ENCODE results near the gene NTN1. TPM values are rescaled to one million over a fixed set of nuclear protein-coding genes. Genes with fewer than 3 reads are reported as not detected.

NTN1 gene
- total RNA-seq, 2 experiments from 2014 or later = not detected

DNA sequence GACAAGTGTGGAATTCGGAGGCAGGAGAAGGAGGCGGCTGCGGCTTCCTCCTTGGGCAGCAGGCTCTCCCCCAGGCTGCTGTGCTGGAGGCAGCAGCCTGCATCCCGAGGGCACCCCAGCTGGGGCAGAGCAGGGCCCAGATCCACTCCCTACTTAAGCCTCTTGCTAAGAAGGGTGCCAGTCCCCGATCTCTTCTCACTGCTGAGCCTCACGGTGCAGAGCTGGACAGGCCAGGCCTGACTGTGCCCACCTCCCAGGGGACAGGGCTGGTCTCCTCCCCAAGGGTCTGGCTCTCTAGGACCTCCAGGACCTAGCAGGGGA is 210.8 kb downstream of the NTN1 start:
- POLR2A ChIA-PET = no interaction called here

GRCh38 chr17:9232591-9233270 is 211.4 kb downstream of the NTN1 start:
- Histone ChIP-seq H3K4me1 (ENCODE audit: insufficient read depth, low read length, poor library complexity, severe bottlenecking) (no peaks in the 10 kb centered on the region), H3K4me2 (ENCODE audit: low read length) (no peak overlapping the region), H3K79me2 (ENCODE audit: insufficient read depth, low read depth, low read length) (no peaks in the 10 kb centered on the region), H3K9me2 (ENCODE audit: insufficient read depth, low read length) (no peaks in the 10 kb centered on the region), H2AFZ (ENCODE audit: low read length) (no peak overlapping the region), H3K9me3 (ENCODE audit: low read length) (no peaks in the 10 kb centered on the region), H4K20me1 (ENCODE audit: insufficient read depth, low read length) (no peaks in the 10 kb centered on the region), H3K27ac (ENCODE audit: low read depth, low read length, poor library complexity, severe bottlenecking) (no peak overlapping the region), H3K4me3 (ENCODE audit: low read depth, low read length, poor library complexity, severe bottlenecking) (no peak overlapping the region), H3K36me3 (ENCODE audit: insufficient read depth, low read length) (no peaks in the 10 kb centered on the region)
- POLR2A ChIA-PET = no interaction called here
- intact Hi-C loops (cut with micrococcal nuclease; ENCODE audit: unreplicated experiment) = no loop called here
- CTCF ChIA-PET (ENCODE audit: unreplicated experiment) = no interaction called here
- no peak for TF ChIP-seq CTCF (conservative IDR thresholded peaks at IDR 0.05; ENCODE audit: low read length)
- TF ChIP-seq EZH2phosphoT487 (IDR thresholded peaks at IDR 0.05; ENCODE audit: borderline replicate concordance, low read depth, low read length) = no peak
- no TSS peak for BruUV-seq (replicated peaks)
- DNase-seq (ENCODE audit: low spot score) = no peak

More for the DNA sequence above, 210.8 kb downstream of the NTN1 start:
- no peaks in the 10 kb centered on the region for H3K79me2 ChIP-seq (ENCODE audit: insufficient read depth, low read depth, low read length)
- no TSS peak for BruUV-seq (replicated peaks)
- no peak overlapping the region for H3K4me2 ChIP-seq (ENCODE audit: low read length)
- no peak for DNase-seq (ENCODE audit: low spot score)
- CTCF ChIA-PET (ENCODE audit: unreplicated experiment) = no interaction called here
- intact Hi-C loops (cut with micrococcal nuclease; ENCODE audit: unreplicated experiment) = no loop called here
- no peaks in the 10 kb centered on the region for H3K9me3 ChIP-seq (ENCODE audit: low read length)
- TF ChIP-seq EZH2phosphoT487 (IDR thresholded peaks at IDR 0.05; ENCODE audit: borderline replicate concordance, low read depth, low read length) (no peak), CTCF (conservative IDR thresholded peaks at IDR 0.05; ENCODE audit: low read length) (no peak)
- H3K27ac ChIP-seq (ENCODE audit: low read depth, low read length, poor library complexity, severe bottlenecking) = no peak overlapping the region
- no peaks in the 10 kb centered on the region for H3K36me3 ChIP-seq (ENCODE audit: insufficient read depth, low read length)
- H3K4me1 ChIP-seq (ENCODE audit: insufficient read depth, low read length, poor library complexity, severe bottlenecking) = no peaks in the 10 kb centered on the region
- H3K9me2 ChIP-seq (ENCODE audit: insufficient read depth, low read length) = no peaks in the 10 kb centered on the region
- H4K20me1 ChIP-seq (ENCODE audit: insufficient read depth, low read length) = no peaks in the 10 kb centered on the region
- no peak overlapping the region for H2AFZ ChIP-seq (ENCODE audit: low read length)
- H3K4me3 ChIP-seq (ENCODE audit: low read depth, low read length, poor library complexity, severe bottlenecking) = no peak overlapping the region

GRCh38 chr17:9233271-9233599 is 211.9 kb downstream of the NTN1 start:
- H3K4me1 ChIP-seq (ENCODE audit: insufficient read depth, low read length, poor library complexity, severe bottlenecking) = no peaks in the 10 kb centered on the region
- H3K27ac ChIP-seq (ENCODE audit: low read depth, low read length, poor library complexity, severe bottlenecking) = no peak overlapping the region
- POLR2A ChIA-PET = no interaction called here
- no TSS peak for BruUV-seq (replicated peaks)
- no peaks in the 10 kb centered on the region for H3K9me2 ChIP-seq (ENCODE audit: insufficient read depth, low read length)
- no peak for TF ChIP-seq EZH2phosphoT487 (IDR thresholded peaks at IDR 0.05; ENCODE audit: borderline replicate concordance, low read depth, low read length)
- no peak for TF ChIP-seq CTCF (conservative IDR thresholded peaks at IDR 0.05; ENCODE audit: low read length)
- no peaks in the 10 kb centered on the region for H4K20me1 ChIP-seq (ENCODE audit: insufficient read depth, low read length)
- CTCF ChIA-PET (ENCODE audit: unreplicated experiment) = no interaction called here
- intact Hi-C loops (cut with micrococcal nuclease; ENCODE audit: unreplicated experiment) = no loop called here
- H3K79me2 ChIP-seq (ENCODE audit: insufficient read depth, low read depth, low read length) = no peaks in the 10 kb centered on the region
- no peaks in the 10 kb centered on the region for H3K9me3 ChIP-seq (ENCODE audit: low read length)
- no peak for DNase-seq (ENCODE audit: low spot score)
- H3K4me3 ChIP-seq (ENCODE audit: low read depth, low read length, poor library complexity, severe bottlenecking) = no peak overlapping the region
- no peak overlapping the region for H3K4me2 ChIP-seq (ENCODE audit: low read length)
- no peak overlapping the region for H2AFZ ChIP-seq (ENCODE audit: low read length)
- no peaks in the 10 kb centered on the region for H3K36me3 ChIP-seq (ENCODE audit: insufficient read depth, low read length)

All from OCI-LY7 (cell line).